HG03571 (cell line): ENCODE measurements around the gene EMX1.

Experiments used
- ATAC-seq: cut with Tn5 transposase; IDR thresholded peaks from one replicate; pipeline ENCODE4 v1.9.1; 2021; ENCODE audit not compliant: unreplicated experiment

The EMX1 gene

GRCh38 chr2:72956050-72956395 lies 38.7 kb downstream of the EMX1 start:
- no peak for ATAC-seq

DNA sequence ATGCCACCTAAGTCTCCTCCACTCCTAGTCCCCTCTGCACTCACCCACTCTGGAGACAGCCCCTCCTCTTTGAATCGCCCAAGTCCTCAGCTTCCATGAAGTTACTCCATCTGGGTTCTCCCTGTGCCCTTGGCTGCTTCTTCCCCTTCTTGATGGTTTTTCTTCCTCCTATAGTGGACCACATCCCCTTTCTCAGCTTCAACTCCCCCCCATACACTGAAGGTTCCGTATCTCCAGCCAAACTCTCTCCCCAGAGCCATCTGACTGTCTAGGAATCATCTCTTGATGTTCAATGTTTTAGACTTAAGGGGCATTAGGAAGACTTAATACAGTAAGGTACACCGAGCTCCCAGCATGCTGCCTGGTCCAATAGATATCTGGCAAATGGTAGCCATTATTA lies 39.6 kb downstream of the EMX1 start:
- no peak for ATAC-seq

- ATAC-seq: no peak
Observed at GRCh38 chr2:72958542-72959385, 41.4 kb downstream of the EMX1 start.

GRCh38 chr2:72959554-72959953 lies 42.2 kb downstream of the EMX1 start:
- no peak for ATAC-seq

- no peak for ATAC-seq
Observed at GRCh38 chr2:72959995-72960981, 43.0 kb downstream of the EMX1 start.

DNA sequence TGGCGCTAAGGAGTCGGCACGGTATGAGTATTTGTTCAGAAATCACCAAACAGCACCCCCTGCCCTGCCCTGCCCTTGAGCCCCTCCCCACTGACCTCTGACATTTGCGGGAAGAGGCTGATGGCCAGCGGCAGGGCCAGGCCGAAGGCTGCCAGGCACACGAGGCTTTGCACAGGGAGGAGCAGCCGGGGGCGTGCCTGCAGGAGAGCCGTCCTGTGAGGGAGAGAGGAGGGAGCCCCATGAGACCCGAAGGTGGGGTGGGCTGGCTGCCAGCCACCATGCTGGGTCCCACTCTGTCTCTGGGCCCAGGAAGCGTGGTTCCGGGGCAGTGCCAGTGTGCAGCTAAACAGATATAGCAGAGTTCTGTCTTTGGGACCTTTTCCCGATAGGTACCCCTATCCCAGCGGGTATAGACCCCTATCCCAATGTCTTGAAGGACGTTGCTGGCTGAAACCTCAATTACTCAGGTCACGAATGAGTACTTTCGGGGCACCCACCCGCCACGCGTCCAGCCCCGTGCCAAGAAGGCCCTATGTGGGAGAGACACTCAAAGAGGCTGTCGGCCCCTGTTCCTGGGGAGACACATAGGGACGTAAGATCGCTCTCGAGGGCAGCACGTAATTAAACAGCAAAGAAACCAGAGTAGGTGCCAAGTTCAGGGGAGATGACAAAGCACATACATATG lies 43.9 kb downstream of the EMX1 start:
- no peak for ATAC-seq

DNA sequence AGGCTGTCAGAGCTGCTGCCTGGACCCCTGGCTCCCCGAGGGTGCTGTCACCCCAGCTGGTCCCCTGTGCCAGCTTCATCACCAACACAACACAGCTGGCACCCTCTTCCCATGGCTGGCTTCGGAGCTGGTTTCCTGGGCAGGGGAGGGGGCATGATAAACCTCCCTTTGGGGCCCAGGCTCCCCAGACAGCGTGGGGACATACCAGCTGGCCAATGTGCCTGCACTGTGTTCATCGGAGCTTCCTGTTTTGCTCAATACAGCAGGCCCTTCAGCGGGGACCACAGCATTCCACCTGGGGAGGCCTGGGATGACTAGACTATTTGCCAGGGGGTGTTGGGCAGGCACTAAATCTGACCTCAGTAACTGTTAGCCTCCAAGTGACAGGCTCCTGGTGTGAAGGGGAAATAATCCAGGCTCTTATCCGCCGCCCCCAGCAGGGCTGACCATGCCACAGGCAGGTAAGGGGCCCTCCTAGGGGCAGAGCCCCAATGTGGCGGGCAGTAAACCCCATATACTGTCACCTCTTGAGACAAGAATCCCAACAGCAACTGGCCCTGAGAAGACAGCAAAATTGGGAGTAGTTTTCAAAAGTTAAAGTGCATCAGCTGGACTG lies 44.6 kb downstream of the EMX1 start:
- ATAC-seq: no peak

DNA sequence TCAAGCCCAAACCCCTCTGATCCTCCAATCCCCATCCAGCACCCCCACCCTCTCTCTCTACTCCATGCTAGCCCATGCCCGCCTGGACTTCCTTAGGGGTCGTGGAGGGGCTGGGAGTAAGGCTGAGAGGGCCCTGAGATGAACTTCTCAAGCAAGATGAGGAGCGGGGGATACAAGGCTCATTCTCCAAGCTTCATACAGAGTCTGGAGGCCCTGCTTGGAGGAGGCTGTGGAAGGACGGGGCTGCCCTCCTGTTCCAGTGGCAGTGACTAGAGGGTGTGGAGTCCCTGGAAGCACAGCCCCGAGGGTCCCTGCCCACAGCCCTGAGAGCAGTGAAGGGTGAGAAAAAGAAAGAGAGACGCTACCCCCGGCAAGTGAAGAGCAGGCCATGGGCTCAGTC lies 45.6 kb downstream of the EMX1 start:
- ATAC-seq: no peak

DNA sequence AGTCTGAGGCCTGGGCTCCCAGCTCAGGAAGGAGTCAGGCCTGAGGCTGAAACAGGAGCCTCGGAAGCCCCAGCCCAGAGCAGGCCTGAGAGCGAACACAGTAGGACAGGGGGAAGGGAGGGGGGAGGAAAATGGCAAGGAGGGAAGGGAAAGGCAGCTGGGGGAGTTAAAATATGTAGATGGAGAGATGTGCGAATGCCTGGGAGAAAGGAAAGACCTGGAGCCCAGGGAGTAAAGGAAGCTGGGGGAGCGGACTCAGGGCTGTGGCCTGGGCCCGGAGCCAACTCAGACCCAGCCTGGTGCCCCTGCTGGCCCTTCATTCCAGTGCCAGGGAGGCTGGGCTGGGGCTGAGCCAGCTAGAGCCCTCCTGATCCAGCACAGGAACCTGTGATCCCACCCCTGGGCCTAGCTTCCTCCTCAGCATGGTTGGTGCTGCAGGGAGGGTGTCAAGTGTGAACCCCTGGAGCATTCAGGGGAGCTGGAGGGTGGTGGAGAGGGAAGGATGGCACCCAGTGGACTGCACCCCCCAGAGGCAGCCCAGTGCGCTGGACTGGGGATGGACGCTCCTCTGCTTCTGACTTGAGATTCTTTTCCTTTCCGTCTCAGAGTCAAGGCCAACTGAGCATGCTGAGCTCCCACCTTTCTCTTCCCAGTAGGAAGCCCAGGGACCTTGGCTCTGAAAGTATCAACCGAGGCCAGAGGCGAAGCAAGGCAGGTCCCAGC lies 46.3 kb downstream of the EMX1 start:
- no peak for ATAC-seq

DNA sequence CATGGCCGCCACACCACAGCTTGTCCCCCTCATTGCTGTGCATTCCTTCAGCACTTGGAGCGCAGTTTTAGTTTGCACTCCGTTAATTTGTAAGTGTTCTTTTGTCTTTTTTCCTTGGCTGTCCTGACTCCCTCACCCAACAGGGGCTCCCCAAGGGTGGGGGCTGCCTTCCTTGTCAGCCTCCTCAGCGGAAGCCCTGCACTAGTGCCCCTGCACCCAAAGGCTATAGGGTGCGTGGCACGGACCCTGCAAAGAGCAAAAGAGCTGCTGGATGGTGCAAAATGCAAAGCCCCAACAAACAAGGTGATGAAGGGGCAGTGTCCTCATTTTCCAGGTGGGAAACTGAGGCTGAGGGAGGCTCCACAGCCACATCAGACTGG lies 46.8 kb downstream of the EMX1 start:
- ATAC-seq: no peak

DNA sequence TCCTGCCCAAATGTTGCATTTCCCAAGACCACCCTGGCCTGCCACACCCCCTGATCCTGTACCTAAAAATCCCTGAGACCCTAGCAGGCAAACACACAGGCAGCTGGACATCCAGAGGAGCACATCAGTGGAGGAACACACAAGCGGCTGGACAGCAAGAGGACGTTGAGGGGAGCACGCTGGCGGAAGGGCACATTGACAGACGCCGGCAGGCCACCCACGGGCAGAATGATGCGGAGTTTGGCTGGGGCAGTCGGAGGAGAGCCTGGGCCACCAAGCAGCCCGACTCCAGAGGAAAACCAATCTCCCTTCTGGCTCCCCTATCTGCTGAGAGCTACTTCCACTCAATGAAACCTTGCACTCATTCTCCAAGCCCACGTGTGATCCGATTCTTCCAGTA lies 47.7 kb downstream of the EMX1 start:
- no peak for ATAC-seq

GRCh38 chr2:72965770-72966450 lies 48.6 kb downstream of the EMX1 start:
- no peak for ATAC-seq

- no peak for ATAC-seq
Observed at GRCh38 chr2:72968286-72968685, 51.0 kb downstream of the EMX1 start.

DNA sequence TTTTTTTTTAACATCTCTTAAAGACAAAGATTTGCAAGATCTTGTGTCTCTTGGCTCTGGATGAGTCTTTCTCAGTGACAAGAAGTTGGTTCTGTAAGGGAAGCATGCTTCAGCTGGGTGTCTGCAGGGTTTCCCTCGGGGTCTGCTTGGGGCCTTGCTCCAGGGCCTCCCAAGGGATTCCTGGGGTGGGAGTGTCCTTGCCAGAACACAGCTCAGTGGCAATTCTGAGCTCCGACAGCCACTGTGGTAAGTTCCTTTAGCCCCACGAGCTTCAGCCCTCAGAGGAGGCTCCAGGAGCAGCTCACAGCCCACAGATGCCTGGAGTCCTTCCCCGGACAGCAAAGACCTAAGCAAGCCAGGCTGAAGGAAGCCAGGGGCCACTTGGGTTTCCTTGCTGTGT lies 52.4 kb downstream of the EMX1 start:
- ATAC-seq: no peak

DNA sequence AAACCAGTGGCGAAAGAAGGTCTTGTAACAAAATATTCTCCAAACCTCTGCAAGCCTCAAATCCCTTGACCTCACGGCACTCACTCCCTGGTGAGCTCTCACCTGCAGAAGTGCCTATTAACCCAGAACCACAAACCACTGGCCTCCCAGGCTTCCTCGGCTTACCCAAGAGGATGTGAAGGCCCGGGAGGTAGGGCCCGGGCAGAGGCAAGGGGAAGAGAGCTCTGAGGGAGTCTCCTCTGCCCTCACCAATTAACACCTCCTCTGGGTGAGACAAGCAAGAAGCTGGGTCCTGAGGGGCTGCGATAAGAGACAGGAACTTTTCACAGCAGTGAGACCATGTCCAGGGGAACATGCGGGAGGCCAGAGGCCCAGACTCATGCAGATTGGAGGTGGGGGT lies 53.7 kb downstream of the EMX1 start:
- no peak for ATAC-seq

DNA sequence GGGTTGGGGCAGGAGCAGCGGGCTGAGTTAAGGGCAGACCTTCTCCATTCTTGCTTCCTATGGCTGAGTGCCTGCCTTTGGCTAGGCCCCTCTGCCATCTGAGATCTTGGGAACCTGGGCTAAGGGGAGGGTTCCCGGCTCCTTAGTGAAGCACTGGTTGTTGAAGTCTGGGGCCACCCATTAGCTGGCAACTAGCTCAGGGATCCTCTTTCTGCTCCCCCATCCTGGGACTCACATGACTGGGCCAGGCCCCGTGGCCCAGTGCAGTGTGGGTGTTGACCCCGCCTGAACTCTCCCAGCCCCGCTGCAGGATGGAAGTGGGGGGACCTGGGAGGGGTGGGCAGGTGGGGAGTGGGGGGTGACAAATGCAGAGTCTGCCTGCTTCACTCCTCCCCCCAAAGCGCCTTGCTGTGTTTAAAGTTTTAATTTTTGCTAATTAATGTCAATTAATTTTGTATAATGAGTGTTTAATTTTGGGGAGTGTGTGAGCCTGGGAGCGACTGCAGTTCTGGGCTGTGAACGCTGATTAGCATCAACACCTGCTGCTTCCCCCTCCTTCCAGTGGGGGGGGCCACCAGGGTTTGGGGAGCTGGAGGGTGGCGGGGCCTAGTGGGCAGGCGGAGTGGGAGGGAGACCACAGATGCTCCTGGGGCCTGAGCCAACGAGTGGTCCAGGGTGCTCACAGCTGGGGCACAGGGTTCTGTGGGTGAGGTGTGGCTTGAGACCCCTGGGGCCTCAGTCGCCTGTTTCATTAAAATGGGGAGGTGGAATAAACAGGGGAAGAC lies 55.2 kb downstream of the EMX1 start:
- no peak for ATAC-seq

DNA sequence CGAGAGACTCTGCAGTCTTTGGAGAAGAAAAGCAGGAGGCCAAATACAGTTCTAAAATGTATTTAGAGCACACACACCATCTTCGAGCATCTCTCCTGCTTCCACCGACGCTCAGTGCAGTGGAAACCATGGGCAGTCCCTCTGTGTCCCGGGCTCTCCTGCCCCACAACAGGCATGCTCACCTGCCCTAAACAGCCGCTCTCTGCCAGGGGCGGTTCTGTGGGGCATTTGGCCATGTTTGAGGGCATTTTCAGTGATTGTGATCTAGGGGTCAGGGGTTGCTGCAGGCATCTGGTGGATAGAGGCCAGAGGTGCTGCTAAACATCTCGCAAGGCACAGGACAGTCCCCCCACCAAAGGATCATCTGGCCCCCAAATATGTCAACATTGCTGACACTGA lies 55.8 kb downstream of the EMX1 start:
- ATAC-seq: no peak

- no peak for ATAC-seq
Observed at GRCh38 chr2:72973566-72974435, 56.5 kb downstream of the EMX1 start.
